Skeletal muscle satellite cell (primary cell): ENCODE data around the gene PDLIM3. TPM values are rescaled to one million over a fixed set of nuclear protein-coding genes. Genes with fewer than 3 reads are reported as not detected.

ENCODE experiments used
- H3K27me3 ChIP-seq: 2 replicates; pipeline ENCODE4 v1.7.0; 2013; ENCODE audit warnings: low read length; ENCODE audit not compliant: control insufficient read depth, insufficient read depth
- H3K36me3 ChIP-seq: 2 replicates; pipeline ENCODE4 v1.7.0; 2013; ENCODE audit warnings: mild to moderate bottlenecking, control low read depth, low read length; ENCODE audit not compliant: insufficient read depth
- H3K4me1 ChIP-seq: 2 replicates; pipeline ENCODE4 v1.7.0; 2013; ENCODE audit warnings: low read length; ENCODE audit not compliant: control insufficient read depth, insufficient read depth
- H3K4me2 ChIP-seq: 2 replicates; pipeline ENCODE4 v1.7.0; 2013; ENCODE audit warnings: mild to moderate bottlenecking, low read length
- H3K4me3 ChIP-seq: 2 replicates; pipeline ENCODE4 v1.7.0; 2013; ENCODE audit warnings: low read length
- H3K9ac ChIP-seq: 2 replicates; pipeline ENCODE4 v1.7.0; 2013; ENCODE audit warnings: mild to moderate bottlenecking, low read depth, low read length, moderate library complexity
- H3K9me3 ChIP-seq: replicated peaks from 2 replicates; pipeline ENCODE4 v1.7.0; 2013; ENCODE audit warnings: mild to moderate bottlenecking, control low read depth, low read length
- total RNA-seq: library from RNA; depleted of rRNA; stranded (reverse); fragments of >200 nt; gene quantifications from 2 replicates; pipeline ENCODE4 v1.2.3, GENCODE V29; 2012; rRNA removed

PDLIM3 gene, protein sequence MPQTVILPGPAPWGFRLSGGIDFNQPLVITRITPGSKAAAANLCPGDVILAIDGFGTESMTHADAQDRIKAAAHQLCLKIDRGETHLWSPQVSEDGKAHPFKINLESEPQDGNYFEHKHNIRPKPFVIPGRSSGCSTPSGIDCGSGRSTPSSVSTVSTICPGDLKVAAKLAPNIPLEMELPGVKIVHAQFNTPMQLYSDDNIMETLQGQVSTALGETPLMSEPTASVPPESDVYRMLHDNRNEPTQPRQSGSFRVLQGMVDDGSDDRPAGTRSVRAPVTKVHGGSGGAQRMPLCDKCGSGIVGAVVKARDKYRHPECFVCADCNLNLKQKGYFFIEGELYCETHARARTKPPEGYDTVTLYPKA
- total RNA-seq: 4.1 and 22.1 TPM in 2 replicates

DNA sequence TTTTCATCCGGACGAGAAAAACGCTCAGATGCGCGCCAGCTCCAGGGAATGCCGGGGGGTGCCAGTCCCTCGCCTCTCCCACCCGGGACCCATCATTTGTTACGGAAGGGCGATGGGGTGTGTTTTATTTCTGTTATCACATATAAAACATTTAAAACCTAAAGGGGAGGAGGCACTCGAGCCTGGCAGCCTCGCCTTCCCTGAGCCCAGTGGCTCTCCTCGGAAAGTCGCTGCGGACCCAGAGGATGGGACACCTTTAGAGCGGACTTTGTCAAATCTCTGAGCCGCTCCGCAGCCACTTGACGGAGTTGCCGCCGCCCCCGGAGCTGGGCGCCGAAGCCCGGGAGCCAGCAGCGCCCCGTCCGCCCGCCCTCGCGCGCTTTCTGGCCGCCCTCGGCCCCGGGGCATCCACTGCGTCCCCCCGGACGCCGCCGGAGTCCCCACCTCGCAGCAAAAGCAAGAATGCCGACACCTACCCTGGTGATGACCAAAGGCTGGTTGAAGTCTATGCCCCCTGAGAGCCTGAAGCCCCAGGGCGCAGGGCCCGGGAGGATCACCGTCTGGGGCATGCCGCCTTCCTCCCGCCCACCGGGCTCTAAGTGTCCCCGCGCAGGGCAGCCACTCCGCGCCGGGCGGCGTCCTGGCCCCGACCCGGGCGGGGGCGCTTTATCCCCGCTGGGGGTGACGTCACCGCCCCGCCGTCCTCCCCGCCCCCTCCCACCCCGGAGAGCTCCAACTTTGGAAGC is at the start of gene PDLIM3:
Gene PDLIM3 (minus strand): TSS at position 642 of the 746 bp plus-strand sequence. CDS start 73 bp downstream, at position 569.
- Histone ChIP-seq H3K4me3 (peak within 1 kb of the TSS; percentile 87), H3K36me3 (no peaks in the 10 kb centered on the region), H3K9me3 (no peaks in the 10 kb centered on the region), H3K4me2 (peak within 1 kb of the TSS; percentile 88), H3K27me3 (peaks cover 16% of the 10 kb centered on the region), H3K4me1 (peaks cover 10% of the 10 kb centered on the region), H3K9ac (peak within 1 kb of the TSS; percentile 95)

DNA sequence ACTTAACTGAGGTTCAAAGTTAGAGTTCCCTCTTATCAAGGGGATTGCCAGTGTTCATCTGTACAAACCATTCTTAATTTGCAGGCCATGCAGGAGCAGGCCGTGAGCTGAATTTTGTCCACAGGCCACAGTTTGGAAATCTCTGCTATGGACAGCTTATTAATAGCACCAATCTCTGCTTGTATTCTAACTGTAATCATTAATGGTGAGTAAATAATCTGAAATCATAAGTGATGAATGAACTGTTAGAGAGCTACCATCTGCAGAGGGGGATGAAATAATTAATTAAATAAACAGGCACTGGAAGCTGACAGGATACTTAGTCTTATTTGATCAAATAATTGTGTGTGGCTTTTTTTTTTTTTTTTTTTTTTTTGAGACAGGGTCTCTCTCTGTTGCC is 48.5 kb upstream of the PDLIM3 start:
- H3K9me3 ChIP-seq: no peaks in the 10 kb centered on the region
- no peaks in the 10 kb centered on the region for H3K36me3 ChIP-seq
- no peak overlapping the region for H3K4me2 ChIP-seq
- H3K27me3 ChIP-seq: no peaks in the 10 kb centered on the region
- no peaks in the 10 kb centered on the region for H3K4me1 ChIP-seq
- no peak overlapping the region for H3K9ac ChIP-seq
- H3K4me3 ChIP-seq: no peak overlapping the region

DNA sequence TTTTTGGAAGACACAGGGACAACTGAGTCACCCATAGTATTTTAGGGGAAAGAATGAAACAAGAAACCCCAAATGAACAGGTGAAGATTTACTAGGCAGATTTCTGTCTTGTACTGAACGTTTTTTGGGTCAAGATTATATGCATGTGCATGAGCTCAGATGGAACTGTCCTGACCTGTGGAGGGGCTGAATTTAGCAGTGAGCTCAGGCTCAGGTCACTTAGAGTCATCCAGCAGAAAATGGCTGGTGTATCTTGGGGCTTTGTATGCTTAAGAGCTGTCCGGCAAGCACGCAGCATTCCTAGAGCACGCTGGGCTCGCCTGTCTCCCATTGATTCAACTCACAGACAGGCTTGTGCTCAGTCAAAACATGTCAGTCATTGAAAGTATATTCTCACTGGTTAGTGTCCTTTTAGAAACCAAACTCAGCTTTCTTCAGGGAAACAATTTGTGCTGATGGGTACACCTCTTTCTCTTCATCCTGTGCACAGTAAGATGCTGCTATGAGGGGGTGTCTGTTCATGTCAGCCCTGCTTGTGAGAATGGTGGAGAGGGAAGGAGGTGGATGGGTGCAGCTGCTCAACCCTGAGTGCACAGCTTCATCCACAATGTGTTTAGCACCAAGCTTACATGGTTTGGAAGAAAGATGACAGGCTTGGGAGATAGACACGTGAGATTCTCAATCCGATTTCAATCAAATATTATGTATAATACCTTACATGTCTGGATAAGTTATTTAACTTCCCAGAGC is 47.5 kb upstream of the PDLIM3 start:
- H3K27me3 ChIP-seq: no peaks in the 10 kb centered on the region
- no peaks in the 10 kb centered on the region for H3K9me3 ChIP-seq

DNA sequence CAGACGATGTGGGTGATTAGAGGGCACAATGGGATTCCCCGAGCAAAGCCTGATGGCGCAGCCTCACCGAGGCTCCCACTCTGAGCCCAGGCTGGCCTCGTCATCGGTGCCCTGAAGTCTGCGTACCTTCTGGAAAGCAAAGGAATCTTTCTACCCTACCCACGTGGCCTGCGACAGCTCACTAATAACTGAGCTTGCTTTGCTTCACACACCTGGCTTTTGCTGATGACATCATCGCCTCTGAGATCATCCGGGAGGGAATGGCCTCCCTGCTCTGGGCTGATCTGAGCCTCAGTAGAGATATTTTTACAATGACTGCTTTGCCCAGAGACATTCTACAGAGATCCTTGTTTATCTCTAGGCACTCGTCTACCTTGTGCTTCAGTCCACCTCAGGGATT is 45.4 kb upstream of the PDLIM3 start:
- H3K4me3 ChIP-seq: no peak overlapping the region
- H3K9me3 ChIP-seq: no peaks in the 10 kb centered on the region
- no peaks in the 10 kb centered on the region for H3K27me3 ChIP-seq
- H3K4me2 ChIP-seq: no peak overlapping the region
- H3K9ac ChIP-seq: no peak overlapping the region
- H3K4me1 ChIP-seq: peaks cover 18% of the 10 kb centered on the region
- H3K36me3 ChIP-seq: no peaks in the 10 kb centered on the region

More for the DNA sequence above, 47.5 kb upstream of the PDLIM3 start:
- H3K4me2 ChIP-seq: no peak overlapping the region
- H3K4me1 ChIP-seq: peaks cover 4% of the 10 kb centered on the region
- no peak overlapping the region for H3K4me3 ChIP-seq
- no peaks in the 10 kb centered on the region for H3K36me3 ChIP-seq
- H3K9ac ChIP-seq: no peak overlapping the region

DNA sequence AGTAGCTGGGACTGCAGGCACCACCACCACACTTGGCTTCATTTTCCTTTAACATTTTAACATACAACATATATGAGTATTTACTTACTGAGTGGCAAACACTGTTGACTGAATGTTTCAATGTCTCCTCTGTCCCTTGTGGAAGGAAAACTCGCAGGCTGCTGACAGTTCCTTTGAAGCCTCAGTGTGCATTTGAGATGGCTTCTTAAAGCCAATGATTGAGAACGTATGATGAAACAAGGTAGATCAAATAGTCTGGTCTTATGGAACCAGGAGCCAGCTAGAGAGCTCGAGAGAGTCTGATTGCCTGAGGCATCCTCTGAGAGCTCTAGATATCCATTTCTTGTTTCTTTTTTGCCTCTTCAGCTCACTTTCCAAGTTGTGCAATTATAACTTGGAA is 43.0 kb upstream of the PDLIM3 start:
- Histone ChIP-seq H3K4me3 (no peak overlapping the region), H3K4me1 (peaks cover 35% of the 10 kb centered on the region), H3K36me3 (no peaks in the 10 kb centered on the region), H3K9ac (no peak overlapping the region), H3K9me3 (no peaks in the 10 kb centered on the region), H3K4me2 (no peak overlapping the region), H3K27me3 (no peaks in the 10 kb centered on the region)

DNA sequence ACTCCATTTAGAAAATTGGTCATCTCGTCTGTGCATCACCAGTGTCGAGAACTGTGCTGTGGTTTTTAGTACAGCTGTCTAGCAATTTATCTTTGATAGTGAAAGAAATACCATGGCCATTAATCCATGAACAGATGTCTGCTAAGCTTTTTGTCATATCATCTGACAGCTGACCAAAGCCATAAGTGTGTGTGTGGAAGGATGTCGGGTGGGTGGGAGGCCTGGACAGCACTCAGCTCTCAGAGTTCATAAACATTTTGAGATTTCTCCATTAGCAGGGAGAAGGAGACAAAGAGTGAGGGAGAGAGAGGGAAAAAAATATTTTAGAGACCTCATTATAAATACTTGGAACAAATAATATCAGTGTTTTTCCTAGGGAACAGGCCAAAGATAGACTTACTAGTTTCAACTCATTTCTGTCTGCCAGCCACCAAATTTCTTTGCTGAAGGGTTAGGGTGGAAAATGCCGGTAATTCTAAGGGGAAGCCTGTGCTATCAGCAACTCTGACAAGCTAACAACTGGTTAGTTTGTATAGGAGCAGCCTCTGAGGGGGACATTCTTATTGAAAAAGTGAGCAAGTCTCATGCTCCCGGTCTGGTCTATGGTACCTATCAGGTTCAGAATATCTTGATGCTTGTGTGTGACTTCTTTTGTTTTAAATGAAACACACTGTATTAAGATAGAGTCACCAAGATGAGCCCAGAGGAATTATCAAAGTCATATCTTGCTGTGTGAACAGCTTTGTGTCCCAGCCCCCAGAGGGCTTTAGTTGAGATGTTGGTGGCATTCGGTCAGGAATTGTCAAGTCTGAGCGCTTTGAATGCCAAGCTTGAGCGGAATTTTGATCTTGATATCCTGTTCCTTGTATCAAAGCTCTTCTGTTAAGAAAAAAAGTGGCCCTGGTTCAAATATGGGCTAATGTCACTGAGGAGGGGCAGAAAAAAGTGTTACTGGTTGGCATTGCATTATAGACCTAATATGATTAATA is 41.9 kb upstream of the PDLIM3 start:
- Histone ChIP-seq H3K4me3 (peak overlapping the region; percentile 2), H3K4me2 (peak overlapping the region; percentile 35), H3K4me1 (peaks cover 38% of the 10 kb centered on the region), H3K36me3 (no peaks in the 10 kb centered on the region), H3K9ac (peak overlapping the region; percentile 82), H3K27me3 (no peaks in the 10 kb centered on the region), H3K9me3 (no peaks in the 10 kb centered on the region)

DNA sequence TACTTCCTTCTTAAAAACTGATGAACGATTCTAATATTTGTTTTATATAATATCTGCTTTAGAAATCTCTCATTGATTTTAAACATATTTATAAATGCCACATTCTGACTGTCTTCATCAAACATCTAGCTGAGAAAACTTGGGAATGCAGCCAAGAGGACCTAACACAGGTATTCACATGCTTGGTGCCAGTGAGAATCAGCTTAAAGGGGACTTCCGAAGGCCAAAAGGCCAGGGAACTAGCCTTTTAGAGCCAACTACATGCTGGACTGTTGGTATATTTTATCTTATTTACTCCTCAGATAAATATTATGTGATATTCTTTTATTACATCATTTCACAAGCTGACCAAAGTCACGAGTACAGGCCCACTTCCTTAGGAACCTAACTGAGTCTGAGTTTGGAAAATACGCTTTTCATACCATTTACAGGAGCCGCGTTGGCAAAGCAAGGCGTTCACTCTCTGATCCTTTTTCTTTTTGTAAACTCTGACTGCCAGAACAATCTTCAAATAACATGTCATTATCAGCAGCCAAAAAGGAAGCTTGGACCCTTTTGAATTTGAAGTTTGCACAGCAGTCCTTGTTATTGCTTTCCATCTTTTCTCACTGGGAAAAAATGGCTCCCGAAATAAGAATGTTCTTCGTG is 41.1 kb upstream of the PDLIM3 start:
- Histone ChIP-seq H3K4me2 (peak overlapping the region; percentile 22), H3K4me3 (peak overlapping the region; percentile 11), H3K4me1 (peaks cover 38% of the 10 kb centered on the region), H3K9me3 (no peaks in the 10 kb centered on the region), H3K27me3 (no peaks in the 10 kb centered on the region), H3K36me3 (no peaks in the 10 kb centered on the region), H3K9ac (peak overlapping the region; percentile 82)

DNA sequence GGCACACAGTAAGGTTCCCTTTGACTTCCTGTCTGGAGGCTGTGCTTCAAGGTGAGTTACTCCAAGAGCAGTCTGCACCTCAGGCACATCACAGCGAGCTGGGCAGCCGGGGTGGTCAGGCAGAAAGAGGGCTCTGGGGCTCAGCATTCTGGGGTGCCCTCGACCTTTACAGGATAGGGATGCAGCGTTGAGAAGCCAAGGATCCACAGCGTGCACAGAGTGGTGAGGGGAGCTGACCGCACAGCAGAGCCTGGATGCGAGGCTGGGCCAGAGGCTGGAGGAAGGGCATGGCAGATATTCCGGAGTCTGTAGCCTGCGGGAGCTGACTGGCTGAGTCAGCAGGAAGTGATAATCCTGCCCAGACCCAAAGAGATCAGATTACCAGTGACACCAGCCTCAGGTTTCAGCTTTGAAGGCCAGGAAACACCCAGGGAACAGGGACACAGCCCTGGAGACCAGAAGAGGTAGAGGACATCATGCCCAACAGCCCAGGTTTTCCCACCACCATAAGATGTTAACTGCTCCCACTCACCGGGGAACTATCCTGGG is 38.4 kb upstream of the PDLIM3 start:
- no peaks in the 10 kb centered on the region for H3K27me3 ChIP-seq
- peak overlapping the region; percentile 68 for H3K4me2 ChIP-seq
- H3K36me3 ChIP-seq: no peaks in the 10 kb centered on the region
- peaks cover 43% of the 10 kb centered on the region for H3K4me1 ChIP-seq
- H3K9me3 ChIP-seq: no peaks in the 10 kb centered on the region
- H3K4me3 ChIP-seq: peak overlapping the region; percentile 25
- peak overlapping the region; percentile 65 for H3K9ac ChIP-seq

DNA sequence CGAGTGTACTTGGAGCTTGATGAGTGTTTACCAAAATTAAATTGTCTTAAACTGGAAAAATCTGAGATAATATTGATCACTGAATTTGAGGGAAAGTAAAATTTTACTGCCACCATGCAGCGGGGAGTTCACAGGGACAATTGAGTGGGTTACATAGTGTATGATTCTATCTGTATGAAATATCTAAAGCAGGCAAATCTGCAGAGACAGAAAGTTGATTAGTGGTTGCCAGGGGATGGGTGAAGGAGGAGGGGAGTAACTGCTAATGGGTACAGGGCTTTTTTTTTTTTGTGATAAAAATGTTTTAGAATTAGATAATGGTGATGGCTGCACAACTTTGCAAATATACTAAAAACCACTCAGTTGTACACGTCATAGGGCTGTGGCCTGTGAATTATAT is 35.4 kb upstream of the PDLIM3 start:
- Histone ChIP-seq H3K9me3 (no peaks in the 10 kb centered on the region), H3K4me1 (peaks cover 52% of the 10 kb centered on the region), H3K27me3 (no peaks in the 10 kb centered on the region), H3K4me2 (no peak overlapping the region), H3K36me3 (no peaks in the 10 kb centered on the region), H3K4me3 (no peak overlapping the region), H3K9ac (no peak overlapping the region)
